Measurements from ENCODE around the gene GCHFR.
A peak's percentile ranks its signal among the peaks of the same experiment; 100 is the strongest.

Gene GCHFR

GRCh38 chr15:40763801-40764628, at the start of gene GCHFR:
Gene GCHFR, plus strand, starts transcription at chr15:40764068. Its CDS starts 113 bp downstream, at chr15:40764181.
- intact Hi-C loops (cut with DNase I) = no loop called here

GRCh38 chr15:40714144-40714543, 49.7 kb upstream of the GCHFR start:
- no peak for DNase-seq
- intact Hi-C loops (cut with DNase I) = no loop called here

More at GRCh38 chr15:40763801-40764628, at the start of gene GCHFR:
- DNase-seq = peak in 39 of 42 donors; percentile 24 to 80 (median 59)

DNA sequence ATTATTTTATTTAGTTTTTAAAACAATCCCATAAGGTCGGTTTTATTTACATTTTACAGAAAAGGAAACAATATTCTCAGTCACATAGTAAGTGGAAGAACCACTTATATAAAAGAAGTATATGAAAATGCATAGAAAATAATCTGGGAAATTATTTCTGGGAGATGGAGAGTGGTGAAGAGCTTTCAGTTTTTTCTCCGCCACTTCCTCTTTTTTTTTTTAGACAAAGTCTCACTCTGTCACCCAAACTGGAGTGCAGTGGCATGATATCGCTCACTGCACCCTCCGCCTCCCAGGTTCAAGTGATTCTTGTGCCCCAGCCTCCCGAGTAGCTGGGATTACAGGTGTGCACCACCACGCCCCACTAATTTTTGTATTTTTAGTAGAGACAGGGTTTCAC, 47.7 kb upstream of the GCHFR start:
- no peak for DNase-seq
- intact Hi-C loops (cut with DNase I) = no loop called here

DNA sequence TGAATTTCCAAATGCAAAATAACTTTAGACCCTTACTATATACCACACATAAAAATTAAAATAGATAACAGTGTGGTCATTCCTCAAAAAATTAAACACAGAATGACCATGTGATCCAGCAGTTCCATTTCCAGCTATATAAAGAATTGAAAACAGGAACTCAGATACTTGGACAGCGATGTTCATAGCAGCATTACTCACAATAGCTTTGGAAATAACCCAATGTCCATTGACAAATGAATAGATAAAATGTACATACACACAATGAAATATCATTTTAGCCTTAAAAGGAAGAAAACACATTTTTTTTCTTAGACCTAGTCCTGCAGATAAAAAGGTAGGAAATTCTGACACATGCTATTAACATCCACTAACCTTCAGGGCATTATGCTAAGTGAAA, 42.2 kb upstream of the GCHFR start:
- DNase-seq = no peak
- intact Hi-C loops (cut with DNase I) = no loop called here

DNA sequence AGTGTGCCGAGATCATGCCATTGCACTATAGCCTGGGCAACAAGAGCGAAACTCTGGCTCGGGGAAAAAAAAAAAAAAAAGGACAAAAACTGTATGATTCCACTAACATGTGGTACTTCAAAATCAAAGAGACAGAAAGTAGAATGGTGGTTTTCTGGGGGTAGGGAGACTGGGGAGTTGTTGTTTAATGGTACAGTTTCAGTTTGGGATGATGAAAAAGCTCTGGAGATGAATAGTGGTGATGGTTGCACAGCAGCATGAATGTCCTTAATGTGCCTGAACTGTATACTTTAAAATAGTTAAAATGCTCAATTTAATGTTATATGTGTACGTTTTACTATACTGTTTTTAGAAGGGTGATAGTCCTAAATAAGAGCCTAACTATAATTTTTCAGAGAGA, 41.5 kb upstream of the GCHFR start:
- intact Hi-C loops (cut with DNase I) = no loop called here
- no peak for DNase-seq

DNA sequence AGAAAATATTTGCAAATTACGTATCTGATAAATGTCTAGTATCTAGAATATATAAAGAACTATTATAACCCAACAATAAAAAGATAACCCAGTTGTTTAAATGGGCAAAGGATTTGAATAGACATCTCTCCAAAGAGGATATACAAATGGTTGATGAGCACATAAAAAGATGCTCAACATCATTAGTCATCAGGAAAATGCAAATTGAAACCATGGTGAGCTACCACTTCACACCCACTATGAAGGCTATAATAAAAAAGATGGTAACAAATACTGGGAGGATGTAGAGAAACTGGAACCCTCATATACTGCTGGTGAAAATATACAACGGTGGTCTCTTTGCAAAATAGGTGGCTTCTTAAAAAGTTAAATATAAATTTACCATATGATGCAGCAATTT, 40.9 kb upstream of the GCHFR start:
- intact Hi-C loops (cut with DNase I) = no loop called here
- no peak for DNase-seq

- no peak for DNase-seq
- intact Hi-C loops (cut with DNase I) = no loop called here
These were observed 39.9 kb upstream of the GCHFR start for GRCh38 chr15:40723919-40724318.

DNA sequence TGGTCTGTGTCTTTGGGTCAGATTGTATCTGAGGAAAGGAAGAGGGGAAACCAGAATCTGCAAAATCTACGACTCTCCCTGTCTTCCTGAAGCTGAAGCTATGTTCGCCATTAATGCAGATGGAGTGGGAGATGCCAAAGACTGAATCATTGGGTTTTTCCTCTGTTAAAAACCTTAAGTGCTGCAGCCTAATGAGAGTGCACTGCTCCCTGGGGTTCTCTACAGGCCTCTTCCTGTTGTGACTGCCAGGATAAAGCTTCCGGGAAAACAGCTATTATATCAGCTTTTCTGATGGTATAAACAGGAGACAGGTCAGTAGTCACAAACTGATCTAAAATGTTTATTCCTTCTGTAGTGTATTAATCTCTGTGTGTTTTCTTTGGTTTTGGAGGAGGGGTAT, 32.8 kb upstream of the GCHFR start:
- DNase-seq = no peak
- intact Hi-C loops (cut with DNase I) = no loop called here

DNA sequence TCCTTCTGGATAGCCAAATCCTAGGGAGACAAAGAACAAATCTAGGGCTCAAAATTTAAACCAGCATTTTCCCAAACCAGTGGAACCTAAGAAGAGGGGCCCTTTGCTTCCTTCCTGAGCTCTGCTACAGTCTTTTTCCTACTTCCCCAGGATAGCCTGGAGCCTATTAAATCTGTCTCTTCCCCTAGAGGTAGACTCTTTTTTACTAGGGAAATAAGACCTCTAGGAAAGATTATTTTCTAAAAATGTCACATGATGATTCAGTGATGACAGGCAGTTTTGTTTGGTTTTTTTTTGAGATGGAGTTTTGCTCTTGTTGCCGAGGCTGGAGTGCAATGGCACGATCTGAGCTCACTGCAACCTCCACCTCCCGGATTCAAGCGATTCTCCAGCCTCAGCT, 27.3 kb upstream of the GCHFR start:
- no peak for DNase-seq
- intact Hi-C loops (cut with DNase I) = no loop called here

DNA sequence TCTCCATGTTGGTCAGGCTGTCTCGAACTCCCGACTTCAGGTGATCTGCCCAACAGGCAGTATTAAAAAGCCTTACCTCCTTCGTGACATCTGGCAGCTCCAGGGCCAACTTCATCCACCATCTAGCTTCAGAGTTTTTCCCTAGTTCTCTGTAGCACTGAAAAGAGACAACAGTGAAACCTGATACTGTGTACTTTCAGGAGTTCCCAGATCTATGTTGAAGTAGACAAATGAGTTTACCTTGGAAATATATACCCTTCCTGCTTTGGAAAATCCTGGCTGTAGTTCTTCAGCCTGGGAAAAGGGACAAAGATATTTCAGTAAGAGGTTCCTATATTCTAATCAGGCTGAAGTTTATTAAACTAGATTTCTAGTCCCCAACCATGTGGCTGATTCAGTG, 26.8 kb upstream of the GCHFR start:
- intact Hi-C loops (cut with DNase I) = no loop called here
- peak in 1 of 42 donors; percentile 4 for DNase-seq

- DNase-seq = no peak
- intact Hi-C loops (cut with DNase I) = no loop called here
These were observed 24.8 kb upstream of the GCHFR start for GRCh38 chr15:40739047-40739446.

GRCh38 chr15:40739854-40740253, 24.0 kb upstream of the GCHFR start:
- intact Hi-C loops (cut with DNase I) = no loop called here
- no peak for DNase-seq

DNA sequence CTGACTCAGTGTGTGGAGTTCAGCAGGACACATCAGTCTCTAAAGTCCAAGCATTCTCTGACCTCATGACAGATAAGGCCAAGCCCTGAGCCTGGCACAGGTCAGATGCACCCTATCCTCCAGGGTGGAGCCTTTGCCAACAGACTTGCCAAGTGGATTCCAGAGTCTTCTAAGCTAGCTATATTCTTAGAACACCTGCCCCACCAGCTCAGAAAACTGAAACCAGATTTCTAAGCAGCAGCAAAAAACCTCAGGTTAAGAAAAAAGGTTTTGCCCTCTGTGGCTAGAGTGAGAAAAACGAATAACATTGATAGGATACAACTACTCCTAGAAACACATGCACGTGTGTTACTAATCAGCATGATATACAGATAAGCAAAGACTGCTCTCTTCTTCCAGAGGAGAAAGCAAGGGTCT, 20.4 kb upstream of the GCHFR start:
- intact Hi-C loops (cut with DNase I) = no loop called here
- peak in 1 of 42 donors; percentile 18 for DNase-seq

DNA sequence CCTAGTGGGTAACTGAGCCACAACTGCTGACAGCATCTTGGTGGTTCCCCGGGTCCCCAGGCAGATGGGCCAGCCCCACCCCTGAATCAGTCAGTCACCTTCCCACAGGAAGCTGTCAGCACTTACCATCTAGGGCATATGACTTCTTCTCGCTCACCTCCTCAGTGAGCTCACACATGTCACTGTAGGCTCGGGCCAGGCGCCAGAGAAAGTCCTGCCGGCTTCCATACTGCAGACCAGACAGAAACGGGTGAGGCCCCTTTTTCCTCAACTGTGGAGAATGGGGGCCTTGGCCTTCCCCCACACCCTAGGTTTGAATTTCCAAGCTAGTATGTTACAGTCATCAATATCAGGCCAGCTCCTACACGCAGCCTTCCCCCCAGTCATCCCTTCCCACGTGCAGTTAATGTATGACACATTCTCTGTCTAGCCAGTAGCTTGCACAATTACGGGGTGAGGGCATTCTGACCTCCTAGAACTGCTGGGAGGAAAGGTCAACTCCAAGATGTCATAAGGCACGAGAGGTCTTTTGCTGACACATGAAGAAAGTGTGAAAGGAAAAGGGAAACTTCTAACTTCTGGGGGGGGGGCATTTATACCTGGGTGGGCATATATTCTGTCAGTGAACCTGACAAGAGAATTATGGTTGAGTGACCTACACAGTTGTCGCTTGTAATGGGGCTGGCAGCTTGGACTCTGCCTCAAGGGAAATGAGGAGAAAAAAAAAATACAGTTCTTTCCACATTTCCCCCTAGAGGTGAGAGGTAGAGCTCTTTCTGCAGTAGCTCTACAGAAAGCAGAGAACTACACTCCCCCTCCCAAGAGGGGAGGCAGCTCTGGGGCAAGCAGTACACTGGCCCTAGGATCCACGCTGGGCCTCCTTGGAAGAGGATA, 19.7 kb upstream of the GCHFR start:
- peak in 2 of 42 donors; percentile 17 to 29 for DNase-seq
- intact Hi-C loops (cut with DNase I) = no loop called here

DNA sequence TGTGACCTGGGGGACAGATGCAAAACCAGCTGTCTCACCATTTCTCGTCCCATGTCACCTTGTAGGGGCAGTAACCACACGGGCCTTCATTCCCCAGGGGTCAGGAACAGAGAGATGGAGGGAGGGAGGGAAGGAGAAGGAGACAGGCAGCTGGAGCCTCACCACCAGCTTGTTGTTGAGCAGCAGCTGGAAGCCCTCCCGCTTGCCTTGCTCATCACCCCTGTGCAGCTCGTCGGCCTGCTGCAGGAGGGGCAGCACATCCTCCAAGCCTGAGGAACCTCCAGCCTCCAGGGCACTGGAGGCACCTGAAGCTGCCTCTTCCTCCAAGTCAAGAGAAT, 19.1 kb upstream of the GCHFR start:
- intact Hi-C loops (cut with DNase I) = no loop called here
- DNase-seq = peak in 1 of 42 donors; percentile 15

DNA sequence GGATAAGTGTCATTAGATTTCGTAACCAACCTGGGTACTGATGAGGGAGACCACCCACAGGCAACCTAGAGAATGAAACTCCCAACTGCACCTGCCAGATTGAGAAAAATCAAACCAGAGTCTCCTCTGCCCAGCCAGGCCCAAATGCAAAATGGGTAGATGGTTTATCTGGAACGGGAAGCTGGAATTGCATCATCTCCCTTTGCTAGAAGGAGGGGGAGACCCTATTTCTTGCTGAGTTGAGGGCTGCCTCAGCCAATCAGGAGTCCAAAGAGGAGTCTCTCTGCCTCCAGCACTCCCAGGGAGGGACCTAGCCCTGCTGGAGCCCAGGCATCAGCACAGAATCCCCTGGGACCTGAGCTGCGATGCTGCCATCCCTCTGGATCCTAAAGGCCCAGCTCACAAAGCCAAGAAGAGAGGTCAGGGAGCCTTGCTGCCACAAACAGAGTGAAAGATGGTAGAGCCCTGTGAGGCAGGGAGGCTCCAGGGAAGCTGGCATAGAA, 16.9 kb upstream of the GCHFR start:
- intact Hi-C loops (cut with DNase I) = no loop called here
- DNase-seq = no peak

DNA sequence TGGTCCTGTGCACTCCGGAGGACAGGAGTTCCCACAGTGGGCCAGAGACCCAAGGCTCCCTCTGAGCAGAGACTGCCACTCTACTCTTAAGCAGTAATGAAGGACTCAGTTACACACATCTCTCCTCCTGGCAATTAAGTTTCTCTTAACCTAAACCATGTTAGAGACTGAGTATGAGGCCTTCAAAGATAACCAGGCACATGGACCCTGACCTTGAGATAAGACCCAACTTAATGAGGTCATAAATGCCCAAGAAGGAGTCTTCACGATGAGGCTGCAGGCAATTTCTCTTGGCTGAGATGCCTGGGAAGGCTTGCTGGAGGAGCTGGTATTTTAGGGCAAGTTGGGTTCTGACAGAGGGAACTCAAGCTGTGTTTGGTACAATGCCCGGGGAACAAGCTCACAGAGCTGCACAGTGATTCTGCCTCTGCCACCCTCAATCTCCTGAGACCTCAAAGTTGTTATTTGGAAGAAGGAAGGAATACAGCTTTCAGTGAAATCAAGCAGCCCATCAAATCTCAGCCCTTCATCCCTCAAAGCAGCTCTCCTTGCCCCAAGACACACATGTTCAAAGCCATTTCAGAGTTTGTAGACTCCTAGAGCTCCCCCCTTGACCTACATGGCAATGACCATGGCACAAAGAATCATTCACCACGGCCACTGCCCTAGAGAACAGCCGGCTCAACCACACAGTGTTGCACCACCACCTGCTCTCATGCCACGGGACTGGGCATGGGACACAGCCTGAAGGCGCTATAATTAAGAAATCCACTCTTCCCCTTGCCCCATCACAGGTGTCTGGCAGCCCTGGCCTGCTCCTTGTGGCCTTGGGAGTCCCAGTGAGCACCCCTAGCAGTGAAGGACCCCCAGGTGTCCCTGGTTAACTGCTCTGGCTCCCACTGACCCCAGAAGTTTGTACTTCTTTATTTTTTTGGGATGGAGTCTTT, 15.9 kb upstream of the GCHFR start:
- intact Hi-C loops (cut with DNase I) = no loop called here

DNA sequence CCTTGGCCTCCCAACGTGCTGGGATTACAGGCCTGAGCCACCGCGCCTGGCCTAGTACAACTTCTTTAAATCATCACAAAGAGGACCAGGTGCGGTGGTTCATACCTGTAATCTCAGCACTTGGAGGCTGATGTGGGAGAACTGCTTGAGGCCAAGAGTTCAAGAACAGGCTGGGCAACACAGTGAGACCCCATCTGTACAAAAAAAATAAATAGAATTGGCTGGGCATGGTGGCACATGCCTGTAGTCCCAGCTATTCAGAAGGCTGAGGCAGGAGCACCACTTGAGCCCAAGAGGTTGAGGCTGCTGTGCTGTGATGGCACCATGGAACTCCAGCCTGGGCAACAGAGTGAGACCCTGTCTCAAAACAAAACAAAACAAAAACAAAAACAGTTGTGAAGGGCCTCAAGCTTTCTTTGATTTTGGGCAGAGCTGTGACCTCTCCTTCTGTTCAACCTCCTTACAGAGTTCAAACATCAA, 14.7 kb upstream of the GCHFR start:
- intact Hi-C loops (cut with DNase I) = no loop called here
- no peak for DNase-seq

More for the DNA sequence above, 15.9 kb upstream of the GCHFR start:
- no peak for DNase-seq

GRCh38 chr15:40750885-40751284, 13.0 kb upstream of the GCHFR start:
- intact Hi-C loops (cut with DNase I) = loop anchor here (10.0 kb wide), 2 partner anchors 144 to 186 kb away; partner anchors contain the start of genes CCDC32, RPUSD2 and VPS18
- DNase-seq = no peak

Measured in head of caudate nucleus (tissue), 42 donors.